Measurements from ENCODE around the gene MANBA.

The MANBA gene

DNA sequence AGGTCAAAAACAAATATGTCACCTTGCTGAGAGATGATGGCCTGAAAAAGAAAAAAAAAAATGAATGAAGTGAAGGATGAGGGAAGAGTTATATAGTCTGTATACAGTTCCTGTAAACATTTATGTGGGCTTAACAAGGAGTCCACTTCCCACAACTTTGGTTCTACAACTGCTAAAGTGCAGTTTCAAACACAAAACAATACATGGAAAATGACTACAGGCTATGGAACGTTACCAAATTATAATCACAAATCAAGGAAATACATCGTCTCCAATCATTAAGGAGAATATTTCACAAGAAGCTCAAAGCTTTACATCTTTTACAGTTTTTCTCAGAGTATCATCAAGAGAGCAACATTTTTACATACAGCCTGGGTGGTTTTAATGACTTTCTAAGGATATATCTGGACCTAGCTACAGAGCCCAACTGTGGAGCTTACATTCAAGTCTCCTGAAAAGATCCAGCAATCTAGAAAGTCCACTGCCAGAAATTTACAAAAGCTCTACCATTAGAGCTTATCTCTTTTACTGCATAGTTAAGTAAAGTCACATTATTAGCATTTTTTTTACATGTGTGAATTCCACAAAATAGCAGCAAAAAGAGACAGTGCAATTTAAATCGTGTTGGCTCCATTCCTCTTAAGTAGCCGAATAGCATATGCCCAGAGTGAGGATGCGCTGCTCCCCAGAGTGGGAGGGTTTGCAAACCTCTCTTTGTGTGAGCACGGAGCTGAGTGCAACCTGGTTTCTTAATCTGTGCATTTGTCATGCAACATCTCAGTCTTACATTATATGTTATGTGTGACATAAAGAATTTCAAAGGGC is 128.3 kb downstream of the MANBA start:
- no peak overlapping the region for H3K4me3 ChIP-seq (IDR thresholded peaks at IDR 0.05; ENCODE audit: insufficient read depth, low read depth, low read length)
- TF ChIP-seq, protein P1, sequence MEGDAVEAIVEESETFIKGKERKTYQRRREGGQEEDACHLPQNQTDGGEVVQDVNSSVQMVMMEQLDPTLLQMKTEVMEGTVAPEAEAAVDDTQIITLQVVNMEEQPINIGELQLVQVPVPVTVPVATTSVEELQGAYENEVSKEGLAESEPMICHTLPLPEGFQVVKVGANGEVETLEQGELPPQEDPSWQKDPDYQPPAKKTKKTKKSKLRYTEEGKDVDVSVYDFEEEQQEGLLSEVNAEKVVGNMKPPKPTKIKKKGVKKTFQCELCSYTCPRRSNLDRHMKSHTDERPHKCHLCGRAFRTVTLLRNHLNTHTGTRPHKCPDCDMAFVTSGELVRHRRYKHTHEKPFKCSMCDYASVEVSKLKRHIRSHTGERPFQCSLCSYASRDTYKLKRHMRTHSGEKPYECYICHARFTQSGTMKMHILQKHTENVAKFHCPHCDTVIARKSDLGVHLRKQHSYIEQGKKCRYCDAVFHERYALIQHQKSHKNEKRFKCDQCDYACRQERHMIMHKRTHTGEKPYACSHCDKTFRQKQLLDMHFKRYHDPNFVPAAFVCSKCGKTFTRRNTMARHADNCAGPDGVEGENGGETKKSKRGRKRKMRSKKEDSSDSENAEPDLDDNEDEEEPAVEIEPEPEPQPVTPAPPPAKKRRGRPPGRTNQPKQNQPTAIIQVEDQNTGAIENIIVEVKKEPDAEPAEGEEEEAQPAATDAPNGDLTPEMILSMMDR (conservative IDR thresholded peaks at IDR 0.05; ENCODE audit: low read depth, low read length): no peak
- no peak overlapping the region for H3K4me2 ChIP-seq
- no peak overlapping the region for H3K9ac ChIP-seq
- H3K36me3 ChIP-seq (ENCODE audit: insufficient read depth): no peaks in the 10 kb centered on the region
- no peaks in the 10 kb centered on the region for H3K27me3 ChIP-seq (ENCODE audit: insufficient read depth, low read depth)
- no peak overlapping the region for H3K27ac ChIP-seq
- H4K20me1 ChIP-seq (ENCODE audit: insufficient read depth): no peaks in the 10 kb centered on the region
- no peaks in the 10 kb centered on the region for H3K4me1 ChIP-seq (ENCODE audit: low read depth, poor library complexity, severe bottlenecking)
- H3K79me2 ChIP-seq (ENCODE audit: insufficient read depth, low read depth): no peaks in the 10 kb centered on the region
- H2AFZ ChIP-seq (ENCODE audit: low read depth): no peak overlapping the region

DNA sequence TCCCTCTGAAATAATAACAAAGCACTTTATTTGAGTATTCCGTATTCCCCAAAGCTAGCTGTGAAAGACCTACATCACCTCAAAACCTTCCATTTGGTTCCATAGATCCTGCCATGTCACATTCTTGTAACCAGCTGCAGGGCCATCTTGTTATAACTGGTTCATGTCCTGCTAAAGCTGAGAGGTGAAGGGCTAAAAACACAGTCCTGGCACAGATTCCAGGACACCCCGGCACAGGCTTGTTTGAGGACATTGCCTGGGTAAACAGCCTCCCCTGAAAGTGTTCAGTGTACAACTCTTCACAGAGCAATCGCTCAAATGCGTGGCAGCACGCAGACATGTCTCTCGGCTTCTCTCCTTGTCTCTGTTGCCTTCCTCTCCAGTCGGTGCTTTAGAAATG is 129.2 kb downstream of the MANBA start:
- no peak overlapping the region for H3K27ac ChIP-seq
- no peak overlapping the region for H2AFZ ChIP-seq (ENCODE audit: low read depth)
- no peak overlapping the region for H3K4me3 ChIP-seq (IDR thresholded peaks at IDR 0.05; ENCODE audit: insufficient read depth, low read depth, low read length)
- no peaks in the 10 kb centered on the region for H3K36me3 ChIP-seq (ENCODE audit: insufficient read depth)
- no peaks in the 10 kb centered on the region for H3K79me2 ChIP-seq (ENCODE audit: insufficient read depth, low read depth)
- H3K4me2 ChIP-seq: no peak overlapping the region
- TF ChIP-seq, protein P1 (conservative IDR thresholded peaks at IDR 0.05; ENCODE audit: low read depth, low read length): no peak
- H3K4me1 ChIP-seq (ENCODE audit: low read depth, poor library complexity, severe bottlenecking): no peaks in the 10 kb centered on the region
- no peaks in the 10 kb centered on the region for H4K20me1 ChIP-seq (ENCODE audit: insufficient read depth)
- no peaks in the 10 kb centered on the region for H3K27me3 ChIP-seq (ENCODE audit: insufficient read depth, low read depth)
- no peak overlapping the region for H3K9ac ChIP-seq

DNA sequence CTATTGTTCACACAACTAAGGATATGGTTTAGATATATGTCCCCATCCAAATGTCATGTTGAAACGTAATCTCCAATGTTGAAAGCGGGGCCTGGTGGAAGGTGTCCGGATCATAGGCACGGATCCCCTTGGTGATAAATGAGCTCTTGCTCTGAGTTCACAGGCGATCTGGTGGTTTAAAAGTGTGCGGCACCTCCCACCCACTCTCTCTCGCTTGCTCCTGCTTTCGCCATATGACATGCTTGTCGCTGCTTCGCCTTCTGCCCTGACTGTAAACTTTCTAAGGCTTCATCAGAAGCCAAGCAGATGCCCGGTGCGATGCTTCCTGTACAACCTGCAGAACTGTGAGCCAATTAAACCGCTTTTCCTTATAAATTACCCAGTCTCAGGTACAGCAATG is 131.1 kb downstream of the MANBA start:
- no peaks in the 10 kb centered on the region for H3K4me1 ChIP-seq (ENCODE audit: low read depth, poor library complexity, severe bottlenecking)
- H3K27me3 ChIP-seq (ENCODE audit: insufficient read depth, low read depth): no peaks in the 10 kb centered on the region
- no peak overlapping the region for H2AFZ ChIP-seq (ENCODE audit: low read depth)
- no peaks in the 10 kb centered on the region for H3K79me2 ChIP-seq (ENCODE audit: insufficient read depth, low read depth)
- H3K4me2 ChIP-seq: no peak overlapping the region
- TF ChIP-seq, protein P1 (conservative IDR thresholded peaks at IDR 0.05; ENCODE audit: low read depth, low read length): no peak
- no peaks in the 10 kb centered on the region for H3K36me3 ChIP-seq (ENCODE audit: insufficient read depth)
- no peak overlapping the region for H3K4me3 ChIP-seq (IDR thresholded peaks at IDR 0.05; ENCODE audit: insufficient read depth, low read depth, low read length)
- no peak overlapping the region for H3K27ac ChIP-seq
- H4K20me1 ChIP-seq (ENCODE audit: insufficient read depth): no peaks in the 10 kb centered on the region
- H3K9ac ChIP-seq: no peak overlapping the region

DNA sequence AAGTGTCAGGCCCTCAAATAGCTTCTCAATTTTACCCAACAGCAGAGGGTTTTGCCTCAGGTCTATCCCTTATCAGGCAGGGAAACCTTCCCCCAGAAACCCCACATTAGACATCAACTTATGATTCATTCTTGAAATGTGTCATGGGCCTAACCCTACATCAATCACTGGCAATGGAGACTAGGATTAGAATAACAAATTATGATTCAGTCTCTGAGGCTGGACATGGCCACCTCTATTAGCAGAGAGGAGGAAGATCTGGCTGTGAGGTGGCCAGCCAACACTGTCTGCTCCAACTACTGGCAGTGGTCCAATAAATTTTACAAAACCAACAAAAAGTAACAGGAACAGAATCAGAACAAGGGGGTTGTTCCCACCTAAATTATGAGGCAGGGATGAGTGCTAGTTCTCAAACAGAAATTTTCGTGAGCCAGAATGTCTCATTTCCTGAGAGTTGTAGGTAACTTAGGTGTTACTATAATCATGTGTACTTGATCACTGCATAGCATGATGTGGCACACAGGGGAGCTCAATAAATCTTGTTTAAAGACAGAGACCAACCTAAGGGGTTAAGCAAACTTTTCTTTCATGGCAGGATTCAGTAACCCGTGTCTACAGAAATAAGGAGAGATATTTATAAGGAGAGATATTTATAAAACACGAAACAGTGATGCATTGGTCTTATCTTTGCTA is 132.8 kb downstream of the MANBA start:
- no peaks in the 10 kb centered on the region for H4K20me1 ChIP-seq (ENCODE audit: insufficient read depth)
- no peak overlapping the region for H2AFZ ChIP-seq (ENCODE audit: low read depth)
- H3K27ac ChIP-seq: no peak overlapping the region
- H3K79me2 ChIP-seq (ENCODE audit: insufficient read depth, low read depth): no peaks in the 10 kb centered on the region
- no peak overlapping the region for H3K4me3 ChIP-seq (IDR thresholded peaks at IDR 0.05; ENCODE audit: insufficient read depth, low read depth, low read length)
- no peaks in the 10 kb centered on the region for H3K36me3 ChIP-seq (ENCODE audit: insufficient read depth)
- TF ChIP-seq, protein P1 (conservative IDR thresholded peaks at IDR 0.05; ENCODE audit: low read depth, low read length): no peak
- H3K4me2 ChIP-seq: no peak overlapping the region
- no peaks in the 10 kb centered on the region for H3K4me1 ChIP-seq (ENCODE audit: low read depth, poor library complexity, severe bottlenecking)
- no peak overlapping the region for H3K9ac ChIP-seq
- H3K27me3 ChIP-seq (ENCODE audit: insufficient read depth, low read depth): no peaks in the 10 kb centered on the region
